OCI-LY1 (cell line): Measurements from ENCODE around the gene GMDS.

Source experiments
- H2AFZ ChIP-seq: fragments of 200-600 bp; sonication (generic), shearing (Covaris generic); 2 replicates; pipeline ENCODE4 v1.6.0; 2014; ENCODE audit warnings: antibody characterized with exemption, mild to moderate bottlenecking, low read length
- H3F3A ChIP-seq: fragments of 200-600 bp; sonication (generic), shearing (Covaris generic); 2 replicates; pipeline ENCODE4 v1.6.0; 2014; ENCODE audit warnings: mild to moderate bottlenecking, antibody characterized with exemption, low read length, moderate library complexity; ENCODE audit not compliant: insufficient read depth
- H3K27ac ChIP-seq: fragments of 200-600 bp; sonication (generic); 2 replicates; pipeline ENCODE4 v1.5.1; 2014; ENCODE audit warnings: low read length, mixed run types, mild to moderate bottlenecking, low read depth; ENCODE audit not compliant: poor library complexity, severe bottlenecking
- H3K27me3 ChIP-seq: fragments of 200-600 bp; sonication (generic); 2 replicates; pipeline ENCODE4 v1.6.0; 2014; ENCODE audit warnings: antibody characterized with exemption, mild to moderate bottlenecking, low read length, moderate library complexity; ENCODE audit not compliant: insufficient read depth
- H3K36me3 ChIP-seq: fragments of 200-600 bp; sonication (generic); 2 replicates; pipeline ENCODE4 v1.6.1; 2014; ENCODE audit warnings: mild to moderate bottlenecking, antibody characterized with exemption, low read length, moderate library complexity, mixed read lengths; ENCODE audit not compliant: insufficient read depth
- H3K4me1 ChIP-seq: fragments of 200-600 bp; sonication (generic); 2 replicates; pipeline ENCODE4 v1.5.1; 2014; ENCODE audit warnings: mild to moderate bottlenecking, low read length, moderate library complexity; ENCODE audit not compliant: insufficient read depth, severe bottlenecking
- H3K4me2 ChIP-seq: fragments of 200-600 bp; sonication (generic), shearing (Covaris generic); 2 replicates; pipeline ENCODE4 v1.6.1; 2014; ENCODE audit warnings: low read length
- H3K4me3 ChIP-seq: fragments of 200-600 bp; sonication (generic); 2 replicates; pipeline ENCODE4 v1.5.1; 2014; ENCODE audit warnings: low read length, low read depth, mild to moderate bottlenecking, mixed read lengths; ENCODE audit not compliant: poor library complexity, severe bottlenecking
- H3K79me2 ChIP-seq: fragments of 200-600 bp; shearing (Covaris generic); 2 replicates; pipeline ENCODE4 v1.6.1; 2016; ENCODE audit warnings: mixed run types, low read length, mixed read lengths; ENCODE audit not compliant: insufficient read depth
- H3K9ac ChIP-seq: fragments of 200-600 bp; sonication (generic), shearing (Covaris generic); 2 replicates; pipeline ENCODE4 v1.6.1; 2014; ENCODE audit warnings: mild to moderate bottlenecking, low read length, mixed read lengths
- H3K9me2 ChIP-seq: fragments of 200-600 bp; sonication (generic), shearing (Covaris generic); 2 replicates; pipeline ENCODE4 v1.6.1; 2014; ENCODE audit warnings: low read depth, mild to moderate bottlenecking, low read length, mixed read lengths
- H3K9me3 ChIP-seq: fragments of 200-600 bp; shearing (Covaris generic); 2 replicates; pipeline ENCODE4 v1.6.1; 2014; ENCODE audit warnings: low read length, mixed read lengths
- H4K20me1 ChIP-seq: fragments of 200-600 bp; sonication (generic), shearing (Covaris generic); 2 replicates; pipeline ENCODE4 v1.6.0; 2016; ENCODE audit warnings: mild to moderate bottlenecking, low read length; ENCODE audit not compliant: insufficient read depth
- EZH2 ChIP-seq: fragments of 200-600 bp; sonication (generic), shearing (Covaris generic); IDR thresholded peaks from 2 replicates; pipeline ENCODE4 v1.8.0; 2017; ENCODE audit warnings: borderline replicate concordance, mixed run types, mild to moderate bottlenecking, antibody characterized with exemption, low read length, moderate library complexity, mixed read lengths
- TF ChIP-seq, protein P1 (sequence below): fragments of 200-600 bp; sonication (generic), shearing (Covaris generic); IDR thresholded peaks from 2 replicates; pipeline ENCODE4 v1.5.1; 2017; ENCODE audit warnings: mild to moderate bottlenecking, antibody characterized with exemption, low read length, moderate library complexity, mixed read lengths

The GMDS gene

DNA sequence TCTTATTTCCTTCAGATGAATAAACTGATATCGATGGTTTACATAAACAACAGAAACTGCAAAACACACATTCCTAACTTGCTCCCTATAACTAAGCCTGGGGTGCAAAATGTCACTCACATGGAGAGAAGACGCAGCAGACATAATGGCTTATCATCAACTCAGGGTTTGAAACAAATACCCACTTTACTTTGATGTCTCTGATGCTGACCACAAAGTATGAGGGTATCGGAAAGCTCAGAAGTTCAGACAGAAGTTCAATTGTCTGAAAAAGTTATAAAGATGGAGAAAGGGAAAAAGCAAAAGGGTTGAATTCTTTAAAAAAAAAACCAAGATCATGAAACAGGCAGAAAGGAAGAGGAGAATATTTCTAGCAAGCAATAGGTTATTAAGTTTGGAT lies 533.0 kb downstream of the GMDS start:
- peaks cover 21% of the 10 kb centered on the region; the same call in 1 of the 2 replicates for H3K36me3 ChIP-seq
- TF ChIP-seq, protein P1, sequence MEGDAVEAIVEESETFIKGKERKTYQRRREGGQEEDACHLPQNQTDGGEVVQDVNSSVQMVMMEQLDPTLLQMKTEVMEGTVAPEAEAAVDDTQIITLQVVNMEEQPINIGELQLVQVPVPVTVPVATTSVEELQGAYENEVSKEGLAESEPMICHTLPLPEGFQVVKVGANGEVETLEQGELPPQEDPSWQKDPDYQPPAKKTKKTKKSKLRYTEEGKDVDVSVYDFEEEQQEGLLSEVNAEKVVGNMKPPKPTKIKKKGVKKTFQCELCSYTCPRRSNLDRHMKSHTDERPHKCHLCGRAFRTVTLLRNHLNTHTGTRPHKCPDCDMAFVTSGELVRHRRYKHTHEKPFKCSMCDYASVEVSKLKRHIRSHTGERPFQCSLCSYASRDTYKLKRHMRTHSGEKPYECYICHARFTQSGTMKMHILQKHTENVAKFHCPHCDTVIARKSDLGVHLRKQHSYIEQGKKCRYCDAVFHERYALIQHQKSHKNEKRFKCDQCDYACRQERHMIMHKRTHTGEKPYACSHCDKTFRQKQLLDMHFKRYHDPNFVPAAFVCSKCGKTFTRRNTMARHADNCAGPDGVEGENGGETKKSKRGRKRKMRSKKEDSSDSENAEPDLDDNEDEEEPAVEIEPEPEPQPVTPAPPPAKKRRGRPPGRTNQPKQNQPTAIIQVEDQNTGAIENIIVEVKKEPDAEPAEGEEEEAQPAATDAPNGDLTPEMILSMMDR, result no peak
- no peak for TF ChIP-seq EZH2
- H3K79me2 ChIP-seq, result no peaks in the 10 kb centered on the region
- H3K4me1 ChIP-seq, result peaks cover 7% of the 10 kb centered on the region
- H3K9me3 ChIP-seq, result no peaks in the 10 kb centered on the region
- H3F3A ChIP-seq, result no peaks in the 10 kb centered on the region
- no peak overlapping the region for H3K27ac ChIP-seq
- H2AFZ ChIP-seq, result no peak overlapping the region
- H4K20me1 ChIP-seq, result no peaks in the 10 kb centered on the region
- H3K9ac ChIP-seq, result no peak overlapping the region
- no peaks in the 10 kb centered on the region for H3K27me3 ChIP-seq
- H3K4me2 ChIP-seq, result no peak overlapping the region
- no peak overlapping the region for H3K4me3 ChIP-seq
- H3K9me2 ChIP-seq, result no peaks in the 10 kb centered on the region

DNA sequence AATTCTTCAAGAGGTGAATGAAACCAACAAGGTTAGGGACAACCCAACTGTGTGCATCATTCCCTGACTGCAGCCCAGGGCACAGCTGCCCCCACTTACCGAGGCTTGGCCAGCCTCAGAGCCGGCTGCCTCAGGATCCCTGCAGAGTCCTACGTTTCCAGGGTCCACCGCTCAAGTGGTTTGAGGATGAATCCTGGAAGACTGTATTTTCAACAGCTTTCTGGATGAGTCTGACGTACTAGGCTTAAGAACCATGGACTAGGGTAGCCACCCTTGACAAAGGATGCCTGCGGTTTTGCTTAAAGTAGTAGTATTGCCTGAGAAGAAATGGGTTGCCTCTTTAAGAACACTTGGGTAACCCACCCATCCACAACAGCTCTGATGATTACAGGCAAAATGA lies 534.3 kb downstream of the GMDS start:
- Histone ChIP-seq H3K27ac (no peak overlapping the region), H3K36me3 (peaks cover 18% of the 10 kb centered on the region; the same call in 1 of the 2 replicates), H3K79me2 (no peaks in the 10 kb centered on the region), H3K9me2 (no peaks in the 10 kb centered on the region), H3K4me3 (no peak overlapping the region), H3K4me1 (peaks cover 7% of the 10 kb centered on the region), H3K27me3 (no peaks in the 10 kb centered on the region), H3K9ac (no peak overlapping the region), H2AFZ (no peak overlapping the region), H3K4me2 (no peak overlapping the region), H3K9me3 (no peaks in the 10 kb centered on the region), H3F3A (no peaks in the 10 kb centered on the region), H4K20me1 (no peaks in the 10 kb centered on the region)
- no peak for TF ChIP-seq EZH2

- Histone ChIP-seq H3K4me3 (no peak overlapping the region), H3K27ac (no peak overlapping the region), H3K9me2 (no peaks in the 10 kb centered on the region), H3K4me1 (peaks cover 20% of the 10 kb centered on the region), H3K27me3 (no peaks in the 10 kb centered on the region), H3K4me2 (no peak overlapping the region), H4K20me1 (no peaks in the 10 kb centered on the region), H3K36me3 (0 out of 2 replicates have a peak, but pooled peaks cover under 1% of the 10 kb centered on the region), H3K79me2 (no peaks in the 10 kb centered on the region), H3K9me3 (no peaks in the 10 kb centered on the region), H3F3A (no peaks in the 10 kb centered on the region), H3K9ac (no peak overlapping the region), H2AFZ (no peak overlapping the region)
- no peak for TF ChIP-seq EZH2
- TF ChIP-seq, protein P1, result no peak
These were observed 536.2 kb downstream of the GMDS start for GRCh38 chr6:1709234-1709641.

GRCh38 chr6:1708820-1709219 lies 536.6 kb downstream of the GMDS start:
- Histone ChIP-seq H3K27me3 (no peaks in the 10 kb centered on the region), H3K79me2 (no peaks in the 10 kb centered on the region)
- TF ChIP-seq, protein P1, result no peak
- TF ChIP-seq EZH2, result no peak

More at GRCh38 chr6:1708820-1709219, 536.6 kb downstream of the GMDS start:
- Histone ChIP-seq H4K20me1 (no peaks in the 10 kb centered on the region), H3F3A (no peaks in the 10 kb centered on the region), H3K36me3 (no peaks in the 10 kb centered on the region), H3K9me3 (no peaks in the 10 kb centered on the region), H3K4me2 (no peak overlapping the region), H3K9ac (no peak overlapping the region), H3K27ac (no peak overlapping the region), H3K4me3 (no peak overlapping the region), H2AFZ (no peak overlapping the region), H3K9me2 (no peaks in the 10 kb centered on the region), H3K4me1 (peaks cover 24% of the 10 kb centered on the region)
